GM21447 (cell line): ENCODE measurements around the gene PTPA.
"Not testable (repeated sequence)": the region's sequence is repeated elsewhere in the genome, so short reads cannot be mapped to it uniquely, and the experiment has no call there.

Experiments
- ATAC-seq: cut with Tn5 transposase; IDR thresholded peaks from one replicate; pipeline ENCODE4 v1.9.1; 2021; ENCODE audit not compliant: unreplicated experiment

Gene PTPA

DNA sequence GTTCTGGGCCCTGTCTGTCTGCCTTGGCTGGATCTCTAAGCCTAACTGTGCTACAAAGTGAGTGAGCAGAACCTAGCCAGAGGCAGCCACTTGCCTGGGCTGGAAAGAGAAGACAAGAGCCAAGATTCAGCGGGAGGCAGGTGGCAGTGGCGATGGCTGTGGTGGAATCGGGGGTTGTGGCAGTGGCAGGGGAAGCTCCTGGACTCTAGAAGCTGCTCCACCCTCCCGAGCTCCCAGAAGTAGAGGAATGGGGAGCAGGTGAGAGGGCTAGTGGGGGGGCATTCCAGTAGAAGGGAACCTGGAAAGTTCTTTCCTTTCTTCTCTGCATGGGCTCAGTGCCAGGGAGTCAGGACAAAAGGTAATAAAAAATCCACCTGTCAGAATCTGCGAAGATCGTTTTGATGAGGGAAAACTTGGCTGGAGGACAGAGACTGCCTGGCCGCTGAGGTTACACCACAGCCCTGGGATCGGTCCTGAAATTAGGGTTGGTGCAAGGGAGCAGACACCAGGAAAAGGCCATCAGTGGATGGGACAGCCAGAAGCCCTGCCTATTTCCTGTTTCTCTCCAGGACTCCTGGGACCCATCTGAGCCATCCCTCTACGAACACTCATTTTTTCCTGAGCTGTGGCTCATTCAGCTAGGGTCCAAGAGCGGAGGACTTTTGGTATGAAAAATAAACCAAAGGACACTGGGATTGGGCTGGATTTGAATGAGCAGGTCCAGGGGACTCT, 2.2 kb upstream of the PTPA start:
- ATAC-seq, result no peak

DNA sequence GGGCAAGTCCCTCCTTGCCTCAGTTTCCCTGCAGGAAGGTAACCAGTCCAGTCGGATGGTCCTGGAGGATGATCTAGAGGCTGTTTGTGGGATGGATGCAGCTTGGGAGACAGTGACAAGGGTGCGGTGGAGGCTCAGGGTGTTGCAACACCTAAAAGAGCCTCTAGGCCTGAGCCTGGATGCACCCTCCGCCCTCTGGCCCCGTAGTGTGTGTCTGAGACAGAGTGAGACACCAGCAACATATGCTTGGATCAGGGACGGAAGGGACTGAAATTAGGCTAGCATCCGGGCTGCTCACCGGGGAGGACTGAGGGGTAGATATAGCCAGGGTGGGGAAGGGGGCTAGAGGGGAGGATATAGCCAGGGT, 1.7 kb upstream of the PTPA start:
- no peak for ATAC-seq

DNA sequence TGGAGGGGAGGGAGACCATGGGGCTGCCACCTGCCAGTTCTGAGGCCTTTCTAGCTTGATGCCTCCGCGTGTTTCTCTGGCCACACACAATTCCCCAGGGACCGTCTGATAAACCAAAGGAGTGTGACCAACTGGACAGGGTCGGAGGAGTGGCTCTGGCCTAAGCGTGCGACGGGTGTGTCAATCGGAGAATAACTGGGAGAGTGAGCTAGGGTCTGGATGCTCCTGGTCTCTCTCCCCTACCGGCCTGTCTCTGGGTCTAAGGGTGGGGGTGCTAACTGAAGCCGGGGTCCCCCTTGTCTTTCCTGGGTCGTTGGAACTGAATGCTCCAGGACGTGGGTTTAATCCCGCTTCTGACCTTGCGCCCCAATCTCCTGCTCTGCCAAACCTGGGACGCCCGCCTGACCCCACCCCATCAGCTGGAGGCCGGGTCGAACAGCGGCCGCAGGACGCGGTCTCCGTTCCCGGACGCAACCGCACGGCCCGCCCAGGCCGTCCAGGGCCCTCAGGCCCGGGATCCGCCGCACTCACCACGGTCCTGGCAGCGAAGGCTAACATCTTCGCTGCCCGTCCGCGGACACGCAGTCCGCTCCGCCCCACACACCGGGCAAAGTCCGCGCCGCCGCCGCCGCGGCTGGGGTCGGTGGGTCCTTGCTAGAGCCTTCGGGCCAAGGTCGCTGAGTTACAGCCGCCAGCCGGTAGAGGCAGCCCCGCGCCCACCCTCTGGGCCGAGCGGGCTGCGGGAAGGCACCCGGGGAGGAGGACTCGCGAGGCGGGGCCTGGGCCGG, 1.1 kb upstream of the PTPA start:
- no peak for ATAC-seq

DNA sequence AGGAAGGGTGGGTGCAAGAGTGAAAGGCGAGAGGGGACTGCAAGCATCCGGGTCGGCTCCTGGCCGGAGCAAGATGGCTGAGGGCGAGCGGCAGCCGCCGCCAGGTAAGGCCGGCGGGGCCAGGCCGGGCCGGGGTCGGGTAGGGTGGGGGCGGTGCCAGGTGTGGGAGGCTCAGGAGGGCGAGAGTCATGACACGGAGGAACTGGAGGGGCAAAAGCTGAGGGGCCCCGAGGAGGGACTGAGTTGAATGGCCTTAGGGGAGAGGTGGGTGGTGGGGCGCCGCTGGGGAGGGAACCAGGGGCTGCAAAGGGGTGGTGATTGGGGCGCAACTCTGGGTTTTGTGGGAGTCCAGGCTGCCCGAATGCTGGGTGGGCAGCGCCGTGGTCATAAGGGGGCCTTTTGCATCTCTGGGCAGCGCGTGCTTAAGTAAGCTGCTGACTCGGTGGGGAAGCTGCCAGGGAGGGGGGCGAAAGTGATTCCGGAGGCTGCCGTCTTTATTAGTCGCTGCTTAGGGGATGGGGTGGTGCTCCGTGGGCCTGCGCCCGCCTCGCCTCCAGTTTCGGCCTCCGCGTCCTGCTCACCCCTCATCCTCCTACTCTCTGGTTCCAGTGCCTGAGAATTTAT, 425 bp downstream of the PTPA start:
- no peak for ATAC-seq

DNA sequence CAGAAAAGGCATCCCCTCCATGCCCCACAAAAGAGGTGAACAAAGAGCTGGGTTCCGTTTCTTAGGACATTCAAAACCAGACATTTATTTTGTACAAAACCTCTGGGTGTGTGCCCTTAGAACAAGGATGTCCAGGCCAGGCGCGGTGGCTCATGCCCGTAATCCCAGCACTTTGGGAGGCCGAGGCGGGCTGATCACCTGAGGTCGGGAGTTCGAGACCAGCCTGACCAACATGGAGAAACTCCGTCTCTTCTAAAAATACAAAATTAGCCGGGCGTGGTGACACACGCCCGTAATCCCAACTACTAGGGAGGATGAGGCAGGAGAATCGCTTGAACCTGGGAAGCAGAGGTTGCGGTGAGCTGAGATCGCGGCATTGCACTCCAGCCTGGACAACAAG, 1.3 kb downstream of the PTPA start:
- ATAC-seq, result not testable (repeated sequence)

DNA sequence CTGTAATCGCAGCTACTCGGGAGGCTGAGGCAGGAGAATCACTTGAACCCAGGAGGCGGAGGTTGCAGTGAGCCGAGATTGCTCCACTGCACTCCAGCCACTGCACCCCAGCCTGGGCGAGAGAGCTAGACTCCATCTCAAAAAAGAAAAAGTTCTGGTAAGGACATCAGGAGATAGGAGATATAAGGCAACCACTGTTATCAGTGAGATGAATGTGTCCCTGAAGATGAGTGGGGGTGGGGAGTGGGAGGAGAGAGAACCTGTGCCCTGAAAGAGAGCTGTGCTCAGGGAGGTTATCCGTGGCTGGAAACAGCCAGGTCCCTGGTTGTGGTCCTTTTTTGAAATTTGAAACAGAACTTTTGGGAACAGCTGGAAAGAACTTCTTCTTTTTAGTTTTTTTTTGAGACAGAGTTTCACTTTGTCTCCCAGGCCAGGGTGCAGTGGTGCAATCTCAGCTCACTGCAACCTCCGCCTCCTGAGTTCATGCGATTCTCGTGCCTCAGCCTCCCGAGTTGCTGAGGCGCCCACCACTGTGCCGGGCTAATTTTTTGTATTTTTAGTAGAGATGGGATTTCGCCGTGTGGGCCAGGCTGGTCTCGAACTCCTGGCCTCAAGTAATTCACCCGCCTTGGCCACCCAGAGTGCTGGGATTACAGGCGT, 2.6 kb downstream of the PTPA start:
- ATAC-seq, result no peak

DNA sequence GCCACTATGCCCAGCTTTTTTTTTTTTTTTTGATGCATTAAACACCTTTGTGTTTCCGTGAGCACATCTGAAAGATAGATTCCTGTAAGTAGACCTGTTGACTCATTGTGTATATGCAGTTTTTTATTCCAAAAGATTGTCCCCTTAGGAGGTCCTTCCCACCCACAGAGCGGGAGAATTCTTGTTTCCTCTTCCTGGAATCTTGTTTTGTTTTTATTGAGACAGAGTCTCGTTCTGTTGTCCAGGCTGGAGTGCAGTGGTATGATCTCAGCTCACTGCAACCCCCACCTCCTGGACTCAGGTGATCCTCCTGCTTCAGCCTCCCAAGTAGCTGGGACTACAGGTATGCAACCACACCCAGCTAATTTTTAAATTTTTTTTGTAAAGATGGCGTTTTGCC, 7.6 kb downstream of the PTPA start:
- ATAC-seq, result no peak

DNA sequence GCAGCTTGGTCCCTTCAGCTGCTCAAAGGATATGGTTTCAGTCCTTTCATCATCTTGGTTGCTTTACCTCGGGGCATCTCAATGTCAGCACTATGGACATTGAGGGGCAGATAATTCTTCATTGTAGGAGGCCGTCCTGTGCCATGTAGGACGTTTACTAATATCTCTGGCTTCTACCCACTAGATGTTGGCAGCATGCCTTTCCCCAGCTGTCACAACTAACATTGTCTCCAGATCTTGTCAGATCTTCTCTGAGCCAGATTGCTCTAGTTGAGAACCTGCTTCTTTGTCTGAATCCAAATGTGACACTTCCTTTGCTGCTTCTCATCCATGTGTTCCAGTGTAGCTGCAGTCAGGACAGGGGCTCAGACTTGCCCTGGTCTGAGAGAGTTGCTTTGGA, 10.3 kb downstream of the PTPA start:
- ATAC-seq, result no peak

DNA sequence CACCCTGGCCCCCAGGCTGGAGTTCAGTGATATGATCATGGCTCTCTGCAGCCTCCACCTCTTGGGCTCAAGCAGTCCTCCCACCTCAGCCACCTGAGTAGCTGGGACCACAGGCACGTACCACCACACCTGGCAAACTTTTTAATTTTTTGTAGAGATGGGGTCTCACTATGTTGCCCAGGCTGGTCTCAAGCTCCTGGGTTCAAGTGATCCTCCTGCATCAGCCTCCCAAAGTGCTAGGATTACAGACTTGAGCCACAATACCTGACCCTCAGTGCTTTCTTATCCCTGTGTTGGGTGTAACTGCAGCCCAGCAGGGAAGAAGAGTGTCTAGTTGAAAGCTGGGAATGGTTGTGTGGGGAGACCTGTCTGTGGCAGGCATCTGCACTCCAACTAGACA, 10.9 kb downstream of the PTPA start:
- ATAC-seq, result no peak

DNA sequence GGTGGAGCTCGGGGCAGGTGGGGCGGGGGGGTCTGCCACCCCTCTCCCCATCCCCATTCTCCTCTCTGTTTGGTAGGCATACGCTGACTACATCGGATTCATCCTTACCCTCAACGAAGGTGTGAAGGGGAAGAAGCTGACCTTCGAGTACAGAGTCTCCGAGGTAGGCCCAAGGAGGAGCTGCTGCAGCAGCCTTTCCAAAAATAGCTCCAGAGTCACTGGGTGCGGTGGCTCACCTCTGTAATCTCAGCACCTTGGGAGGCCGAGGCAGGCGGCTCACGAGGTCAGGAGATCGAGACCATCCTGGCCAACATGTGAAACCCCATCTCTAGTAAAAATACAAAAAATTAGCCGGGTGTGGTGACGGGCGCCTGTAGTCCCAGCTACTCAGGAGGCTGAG, 11.8 kb downstream of the PTPA start:
- not testable (repeated sequence) for ATAC-seq

DNA sequence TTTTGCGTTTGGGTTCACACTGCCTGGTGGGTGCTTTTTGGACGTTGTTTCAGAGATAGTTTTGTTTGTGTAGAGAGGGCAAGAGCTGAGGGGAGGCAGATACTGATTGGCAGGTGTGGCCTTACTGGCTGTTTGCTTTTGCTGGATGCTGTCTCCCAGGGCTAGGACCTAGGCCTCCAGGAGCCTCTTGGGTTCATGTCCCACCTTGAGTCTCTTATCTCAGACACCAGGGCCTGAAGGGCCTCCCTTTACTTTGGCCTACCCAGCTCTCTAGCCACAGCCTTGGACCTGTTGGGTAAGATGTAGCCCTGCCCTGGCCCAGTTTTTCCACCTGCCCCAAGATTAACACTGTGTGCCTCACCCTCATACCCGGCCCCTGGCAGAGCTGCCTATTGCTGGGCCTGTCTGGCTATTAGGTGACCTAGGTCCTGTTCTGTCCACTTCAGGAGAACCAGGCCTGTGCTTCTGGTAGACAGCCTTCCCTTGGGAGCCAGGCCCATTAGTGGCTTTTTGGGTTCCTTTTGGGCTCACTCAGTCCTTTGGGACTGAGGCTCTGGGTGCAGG, 13.4 kb downstream of the PTPA start:
- no peak for ATAC-seq

DNA sequence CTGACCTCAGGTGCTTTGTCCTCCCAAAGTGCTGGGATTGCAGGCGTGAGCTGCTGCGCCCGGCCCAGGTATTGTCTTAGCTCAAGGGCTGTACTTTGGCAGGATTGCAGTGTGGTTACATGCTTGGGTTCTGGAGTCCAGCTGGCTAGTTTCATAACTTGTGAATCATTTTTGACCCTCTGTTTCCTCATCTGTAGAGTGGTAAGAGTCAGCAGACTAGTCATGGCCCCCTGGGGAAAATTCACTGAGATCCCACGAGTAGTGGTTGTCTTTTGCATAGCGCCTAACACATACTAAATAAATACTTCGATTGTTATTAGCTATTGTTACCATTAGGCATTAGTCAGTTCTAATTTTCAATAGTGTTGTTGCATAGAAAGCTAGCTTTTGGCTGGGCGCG, 14.3 kb downstream of the PTPA start:
- ATAC-seq, result no peak

DNA sequence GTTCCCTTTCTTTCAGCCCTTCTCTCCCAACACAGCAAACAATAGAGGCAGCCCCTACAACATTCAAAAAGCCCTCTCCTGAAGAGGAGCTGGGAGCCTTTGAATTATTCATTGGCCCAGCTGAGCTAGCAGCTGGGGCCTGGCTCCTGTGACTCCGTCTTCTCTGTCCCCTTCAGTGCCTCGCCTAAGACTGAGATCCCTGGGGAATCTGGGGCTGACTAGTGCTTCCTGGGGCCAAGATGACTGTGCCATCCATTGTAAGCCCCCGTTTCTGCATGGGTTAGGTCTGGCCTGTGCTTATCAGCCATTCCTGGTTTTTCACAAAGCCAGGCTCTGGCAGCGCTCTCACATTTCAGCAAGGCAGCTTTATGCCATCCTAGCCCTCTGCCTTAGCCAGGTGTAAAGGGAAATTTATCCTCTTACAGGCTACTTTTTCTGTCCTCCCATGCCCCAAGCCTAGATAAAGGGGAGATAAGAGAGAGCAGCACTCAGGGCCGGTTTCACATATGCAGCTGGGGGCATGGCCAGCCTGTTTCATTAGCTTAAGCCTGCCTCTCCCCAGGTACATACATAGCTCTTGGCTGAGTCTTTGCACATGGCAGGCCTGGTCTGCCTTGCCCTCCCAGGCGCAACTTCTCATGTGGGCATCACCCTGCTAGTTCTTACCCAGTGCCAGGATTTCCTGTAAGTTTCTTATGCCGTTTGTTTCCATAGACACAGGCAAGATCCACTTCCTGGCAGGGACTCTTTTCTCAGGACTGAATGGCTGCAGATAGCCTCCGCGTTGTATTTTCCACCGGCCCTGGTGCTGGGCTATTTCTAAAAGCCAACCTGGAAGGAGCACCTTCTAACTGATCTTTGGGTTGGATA, 15.8 kb downstream of the PTPA start:
- ATAC-seq, result no peak

DNA sequence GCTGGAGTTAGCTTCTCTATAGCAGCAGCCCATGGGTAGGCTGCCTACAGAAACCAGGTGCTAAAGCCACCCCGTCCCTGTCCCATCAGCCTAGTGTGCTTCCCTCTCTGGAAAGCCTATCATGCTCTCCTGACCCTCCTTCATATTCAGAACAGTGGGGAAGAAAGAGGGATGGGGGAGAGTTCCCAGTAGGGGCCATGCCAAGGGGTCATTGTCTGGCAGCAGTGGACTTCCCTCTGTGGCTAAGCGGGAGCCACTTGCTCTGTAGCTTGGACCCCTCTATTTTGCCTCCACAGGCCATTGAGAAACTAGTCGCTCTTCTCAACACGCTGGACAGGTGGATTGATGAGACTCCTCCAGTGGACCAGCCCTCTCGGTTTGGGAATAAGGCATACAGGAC, 17.5 kb downstream of the PTPA start:
- ATAC-seq, result no peak

DNA sequence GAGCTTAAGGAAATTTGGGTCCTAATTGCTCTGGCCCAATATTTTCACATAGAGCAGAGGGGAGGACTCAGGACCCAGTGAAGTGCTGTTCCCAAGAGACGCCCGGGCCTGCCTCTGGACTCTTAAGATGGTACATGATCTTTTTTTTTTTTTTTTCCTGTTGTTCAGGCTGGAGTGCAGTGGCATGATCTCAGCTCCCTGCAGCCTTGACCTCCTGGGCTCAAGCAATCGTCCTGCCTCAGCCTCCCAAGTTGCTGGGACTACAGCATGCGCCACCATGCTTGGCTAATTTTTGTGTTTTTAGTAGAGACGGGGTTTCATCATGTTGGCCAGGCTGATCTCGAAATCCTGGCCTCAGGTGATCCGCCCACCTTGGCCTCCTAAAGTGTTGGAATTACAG, 19.1 kb downstream of the PTPA start:
- not testable (repeated sequence) for ATAC-seq

DNA sequence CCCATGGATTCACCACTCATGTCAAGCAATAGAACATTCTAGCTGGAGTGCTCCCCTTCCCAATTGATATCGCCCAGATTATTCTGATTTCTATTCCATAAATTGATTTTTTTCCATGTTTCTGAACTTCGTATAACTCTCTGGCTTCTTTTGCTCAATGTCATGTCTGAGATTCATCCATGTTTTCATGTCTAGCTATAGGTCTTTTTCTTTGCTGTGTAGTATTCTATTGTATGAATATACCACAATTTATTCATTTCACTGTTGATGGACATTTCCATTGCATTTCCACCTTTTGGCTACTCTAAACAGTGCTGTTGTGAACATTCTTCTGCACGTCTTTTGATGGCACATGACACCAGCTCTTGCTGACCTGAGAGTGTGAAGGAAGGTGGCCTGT, 19.6 kb downstream of the PTPA start:
- no peak for ATAC-seq

DNA sequence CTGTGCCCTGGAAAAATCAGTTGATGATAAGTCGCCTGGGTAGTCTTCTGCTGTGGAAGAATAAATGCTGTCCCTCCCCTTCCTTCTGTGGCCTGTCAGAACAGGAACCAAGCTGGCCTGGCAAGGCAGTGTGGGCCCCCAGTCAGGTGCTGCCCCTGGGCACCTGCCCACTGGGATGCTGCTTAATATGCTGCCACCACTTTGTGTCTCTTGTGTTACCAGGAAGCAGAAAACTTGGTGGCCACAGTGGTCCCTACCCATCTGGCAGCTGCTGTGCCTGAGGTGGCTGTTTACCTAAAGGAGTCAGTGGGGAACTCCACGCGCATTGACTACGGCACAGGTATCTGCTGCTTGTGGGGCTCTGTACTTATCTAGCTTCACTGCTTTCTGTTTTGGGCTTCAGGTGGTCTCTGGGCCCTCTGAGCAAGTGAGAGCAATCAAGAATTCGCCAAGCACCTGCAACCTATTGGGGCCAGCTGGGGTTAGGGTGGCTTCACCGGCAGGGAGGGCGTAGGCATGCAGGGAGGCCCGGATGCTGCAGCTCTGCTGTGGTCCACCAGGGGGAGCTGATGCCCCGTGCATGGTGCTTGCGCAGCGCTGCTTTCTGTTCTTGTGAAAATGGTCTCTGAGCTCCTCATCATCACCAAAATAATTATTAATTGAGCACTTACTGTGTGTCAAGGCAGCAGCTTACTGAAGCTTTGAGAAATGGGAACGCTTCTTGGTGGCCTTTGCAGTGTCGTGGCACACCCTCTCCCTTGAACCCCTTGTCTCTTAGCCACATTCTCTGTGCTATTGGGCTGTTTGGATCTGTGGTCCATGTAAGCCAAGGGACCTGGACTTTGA, 20.3 kb downstream of the PTPA start:
- no peak for ATAC-seq

DNA sequence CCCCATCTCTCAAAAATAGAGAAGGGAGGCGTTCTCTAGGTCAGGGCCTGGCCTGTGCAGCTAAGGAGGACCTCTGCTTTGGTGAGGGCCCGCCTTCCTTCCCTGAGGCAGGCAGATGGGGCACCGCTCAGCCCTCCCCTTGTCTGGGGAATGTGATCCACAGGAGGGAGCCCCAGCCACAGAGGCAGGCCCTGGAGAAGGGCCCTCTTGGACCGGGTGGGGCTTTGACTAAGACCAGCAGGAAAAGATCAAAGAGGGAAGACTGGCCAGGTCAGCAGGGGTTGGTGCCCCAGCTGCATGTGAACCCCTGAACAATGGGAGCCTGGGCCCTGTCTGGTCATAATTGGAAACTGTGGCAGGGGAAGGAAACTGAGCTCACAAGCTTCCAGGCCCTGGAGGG, 21.9 kb downstream of the PTPA start:
- no peak for ATAC-seq

DNA sequence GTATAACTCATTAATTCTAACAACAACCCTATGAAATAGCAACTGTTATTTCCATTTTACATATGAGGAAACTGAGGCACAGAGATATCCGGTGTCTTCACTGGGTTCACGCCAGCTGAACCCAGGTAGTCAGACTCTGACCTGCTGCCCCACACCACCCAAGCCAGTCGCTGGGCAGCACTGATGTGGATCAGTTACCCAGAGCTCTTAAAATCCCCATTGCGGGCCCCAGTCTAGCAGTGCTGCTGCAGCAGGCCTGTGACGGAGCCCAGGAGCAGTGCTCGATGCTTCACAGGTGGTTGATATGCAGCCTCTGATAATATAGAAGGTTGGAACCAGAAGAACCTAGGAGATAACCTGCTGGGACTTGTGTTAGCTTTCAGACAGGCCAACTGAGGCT, 24.3 kb downstream of the PTPA start:
- ATAC-seq, result no peak
